ENCODE results near the gene NOSIP.

Gene NOSIP

GRCh38 chr19:49601482-49602038 is 21.2 kb upstream of the NOSIP start:
- TF ChIP-seq CTCF (conservative IDR thresholded peaks at IDR 0.05; ENCODE audit: low read depth, low read length) = no peak
- no peak for DNase-seq (ENCODE audit: low read depth)
- no peak overlapping the region for H3K4me3 ChIP-seq (ENCODE audit: low read depth, low read length)

GRCh38 chr19:49599378-49600295 is 19.3 kb upstream of the NOSIP start:
- H3K4me3 ChIP-seq (ENCODE audit: low read depth, low read length) = no peak overlapping the region
- no peak for DNase-seq (ENCODE audit: low read depth)
- TF ChIP-seq CTCF (conservative IDR thresholded peaks at IDR 0.05; ENCODE audit: low read depth, low read length) = no peak

GRCh38 chr19:49597703-49597974 is 17.3 kb upstream of the NOSIP start:
- H3K4me3 ChIP-seq (ENCODE audit: low read depth, low read length) = no peak overlapping the region
- DNase-seq (ENCODE audit: low read depth) = no peak
- no peak for TF ChIP-seq CTCF (conservative IDR thresholded peaks at IDR 0.05; ENCODE audit: low read depth, low read length)

- TF ChIP-seq CTCF (conservative IDR thresholded peaks at IDR 0.05; ENCODE audit: low read depth, low read length) = no peak
- DNase-seq (ENCODE audit: low read depth) = no peak
- no peak overlapping the region for H3K4me3 ChIP-seq (ENCODE audit: low read depth, low read length)
Observed at GRCh38 chr19:49596954-49597702, 16.8 kb upstream of the NOSIP start.

GRCh38 chr19:49596407-49596806 is 16.1 kb upstream of the NOSIP start:
- H3K4me3 ChIP-seq (ENCODE audit: low read depth, low read length) = no peak overlapping the region
- no peak for DNase-seq (ENCODE audit: low read depth)
- TF ChIP-seq CTCF (conservative IDR thresholded peaks at IDR 0.05; ENCODE audit: low read depth, low read length) = no peak

GRCh38 chr19:49595819-49596404 is 15.6 kb upstream of the NOSIP start:
- H3K4me3 ChIP-seq (ENCODE audit: low read depth, low read length) = no peak overlapping the region
- DNase-seq (ENCODE audit: low read depth) = no peak
- no peak for TF ChIP-seq CTCF (conservative IDR thresholded peaks at IDR 0.05; ENCODE audit: low read depth, low read length)
